Activated CD4-positive, alpha-beta T cell treated with anti-CD3 and anti-CD28 coated beads, Interleukin-2, amount 50 U/mL, for 16 hours (primary cell): ENCODE results near the gene SHPK.

Experiments
- DNase-seq: peaks from one replicate; pipeline ENCODE4 v3.0.0-alpha.2; 2020

Gene SHPK

GRCh38 chr17:3659541-3660111 lies 23.6 kb upstream of the SHPK start:
- DNase-seq, result no peak

- no peak for DNase-seq
These were observed 22.9 kb upstream of the SHPK start for GRCh38 chr17:3658784-3659449.

GRCh38 chr17:3657874-3658783 lies 22.1 kb upstream of the SHPK start:
- no peak for DNase-seq

GRCh38 chr17:3657588-3657869 lies 21.5 kb upstream of the SHPK start:
- no peak for DNase-seq

GRCh38 chr17:3656755-3657587 lies 20.9 kb upstream of the SHPK start:
- no peak for DNase-seq

- no peak for DNase-seq
These were observed 20.3 kb upstream of the SHPK start for GRCh38 chr17:3656353-3656752.

- no peak for DNase-seq
These were observed 19.7 kb upstream of the SHPK start for GRCh38 chr17:3655766-3656165.

- peak; percentile 62 for DNase-seq
These were observed 11.9 kb upstream of the SHPK start for GRCh38 chr17:3647769-3648555.

- no peak for DNase-seq
These were observed 11.2 kb upstream of the SHPK start for GRCh38 chr17:3647251-3647650.

GRCh38 chr17:3645310-3645709 lies 9.3 kb upstream of the SHPK start:
- no peak for DNase-seq

- DNase-seq, result peak; percentile 64
These were observed 7.9 kb upstream of the SHPK start for GRCh38 chr17:3643889-3644349.

- DNase-seq, result peak; percentile 20
These were observed 5.9 kb upstream of the SHPK start for GRCh38 chr17:3641717-3642486.

- no peak for DNase-seq
These were observed 5.0 kb upstream of the SHPK start for GRCh38 chr17:3641014-3641413.

GRCh38 chr17:3639981-3640596 lies 4.0 kb upstream of the SHPK start:
- peak; percentile 80 for DNase-seq

GRCh38 chr17:3636908-3637373 lies 891 bp upstream of the SHPK start:
- no peak for DNase-seq

GRCh38 chr17:3635474-3636153 lies 436 bp downstream of the SHPK start:
- no peak for DNase-seq

GRCh38 chr17:3632287-3632686 lies 3.8 kb downstream of the SHPK start:
- DNase-seq, result no peak

- no peak for DNase-seq
These were observed 5.3 kb downstream of the SHPK start for GRCh38 chr17:3630781-3631180.

- no peak for DNase-seq
These were observed 8.3 kb downstream of the SHPK start for GRCh38 chr17:3627769-3628167.
